HG03135 (cell line): ENCODE data around the gene ZNF576.
"Not testable (repeated sequence)": the region's sequence is repeated elsewhere in the genome, so short reads cannot be mapped to it uniquely, and the experiment has no call there.

Experiments used
- ATAC-seq: cut with Tn5 transposase; IDR thresholded peaks from one replicate; pipeline ENCODE4 v1.9.1; 2021; ENCODE audit warnings: mild to moderate bottlenecking, moderate library complexity; ENCODE audit not compliant: unreplicated experiment

Gene ZNF576

GRCh38 chr19:43644181-43644580 is 47.8 kb downstream of the ZNF576 start:
- ATAC-seq, result no peak

GRCh38 chr19:43648633-43649032 is 52.2 kb downstream of the ZNF576 start:
- ATAC-seq, result no peak

GRCh38 chr19:43649514-43649913 is 53.1 kb downstream of the ZNF576 start:
- ATAC-seq, result no peak

- ATAC-seq, result not testable (repeated sequence)
Observed at GRCh38 chr19:43650276-43650675, 53.9 kb downstream of the ZNF576 start.
